ENCODE measurements around the gene LRP1B. TPM values are rescaled to one million over a fixed set of nuclear protein-coding genes. Genes with fewer than 3 reads are reported as not detected.

The LRP1B gene
- polyA plus RNA-seq, 1 of the 3 experiments (the other 2 are of a cell fraction) = 0.28 TPM

DNA sequence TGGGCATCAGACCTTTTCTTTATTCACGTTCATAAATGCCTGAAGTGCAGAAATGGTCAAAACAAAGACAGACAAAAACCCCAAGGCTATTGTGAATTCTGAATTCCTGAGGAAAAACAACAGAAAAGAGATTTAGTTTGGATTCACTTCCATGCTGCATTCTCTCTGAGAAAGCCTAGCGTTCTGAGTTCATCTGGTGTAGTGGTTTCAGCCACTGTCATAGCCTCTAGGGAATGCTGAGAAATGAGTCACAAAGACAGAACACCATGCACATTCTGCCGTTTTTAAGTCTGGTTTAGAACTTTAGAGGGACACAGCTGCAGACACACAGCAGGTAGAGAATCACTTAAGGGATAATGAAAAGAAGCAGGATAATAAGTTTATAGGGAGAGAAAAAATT, 93.8 kb downstream of the LRP1B start:
- H3K79me2 ChIP-seq (ENCODE audit: insufficient read depth) = no peaks in the 10 kb centered on the region
- peak overlapping the region; percentile 10 to 75; a peak in 2 of 4 replicates for H3K27ac ChIP-seq (ENCODE audit: low read depth in 2 of 2, low read length in 1 of 2)
- H3F3A ChIP-seq (replicated peaks; ENCODE audit: insufficient read depth) = no peaks in the 10 kb centered on the region
- no peaks in the 10 kb centered on the region for H3K36me3 ChIP-seq (replicated peaks in 1 of 2; ENCODE audit: control insufficient read depth in 1 of 2, insufficient read depth in 2 of 2, low read length in 1 of 2)
- no peaks in the 10 kb centered on the region for H3K9me2 ChIP-seq
- peak overlapping the region; percentile 16; the same call in 1 of the 2 replicates for H3K4me2 ChIP-seq
- TF ChIP-seq FOSL2 (IDR thresholded peaks at IDR 0.05; ENCODE audit: borderline replicate concordance, low read depth) = peak; percentile 36; the same call in 1 of the 2 replicates
- 0 out of 2 replicates have a peak, but pooled peaks have one; percentile 5 for TF ChIP-seq SMC3 (IDR thresholded peaks at IDR 0.05; ENCODE audit: low read depth, low read length)
- TF ChIP-seq EP300 (IDR thresholded peaks at IDR 0.05; ENCODE audit: borderline replicate concordance in 1 of 2, low read depth in 1 of 2, low read length in 1 of 2) = peak in 1 of 2 experiments; percentile 21; a peak in 1 of 4 replicates
- TF ChIP-seq YY1 (IDR thresholded peaks at IDR 0.05; ENCODE audit: low read depth) = no peak
- no peaks in the 10 kb centered on the region for H3K27me3 ChIP-seq (ENCODE audit: insufficient read depth)
- H3K9ac ChIP-seq = no peak overlapping the region; the same call in 1 of the 2 replicates
- 0 out of 2 replicates have a peak overlapping the region, but pooled peaks have one; percentile 27 for H2AFZ ChIP-seq (ENCODE audit: low read depth)
- no peak overlapping the region for H3K4me3 ChIP-seq (ENCODE audit: low read depth in 2 of 2, low read length in 1 of 2)
- DNase-seq = no peak
- peaks cover 10 to 15% of the 10 kb centered on the region in 2 experiments; a peak in 3 of 4 replicates for H3K4me1 ChIP-seq (ENCODE audit: control insufficient read depth in 1 of 2, insufficient read depth in 2 of 2, low read depth in 1 of 2, low read length in 1 of 2)
- WGBS (ENCODE audit: low lambda C conversion rate) = 14% methylated on average over 3 of the region's 3 CpGs
- POLR2A ChIA-PET = no interaction called here
- no peaks in the 10 kb centered on the region for H3K9me3 ChIP-seq
- H4K20me1 ChIP-seq (ENCODE audit: insufficient read depth) = no peaks in the 10 kb centered on the region
- CTCF ChIA-PET = interaction anchor here (1.2 to 2.6 kb wide), 4 partner anchors 13 to 567 kb away, joined by 3 to 7 read pairs (median 5); no protein-coding TSS in a partner anchor

GRCh38 chr2:142033393-142033792, 97.4 kb downstream of the LRP1B start:
- Histone ChIP-seq H4K20me1 (ENCODE audit: insufficient read depth) (no peaks in the 10 kb centered on the region), H3F3A (replicated peaks; ENCODE audit: insufficient read depth) (no peaks in the 10 kb centered on the region), H3K9me2 (no peaks in the 10 kb centered on the region), H3K4me3 (ENCODE audit: low read depth in 2 of 2, low read length in 1 of 2) (no peak overlapping the region), H3K9me3 (no peaks in the 10 kb centered on the region), H3K27me3 (ENCODE audit: insufficient read depth) (no peaks in the 10 kb centered on the region), H3K79me2 (ENCODE audit: insufficient read depth) (no peaks in the 10 kb centered on the region), H3K27ac (ENCODE audit: low read depth in 2 of 2, low read length in 1 of 2) (no peak overlapping the region), H3K9ac (no peak overlapping the region), H3K36me3 (replicated peaks in 1 of 2; ENCODE audit: control insufficient read depth in 1 of 2, insufficient read depth in 2 of 2, low read length in 1 of 2) (no peaks in the 10 kb centered on the region), H3K4me2 (no peak overlapping the region), H3K4me1 (ENCODE audit: control insufficient read depth in 1 of 2, insufficient read depth in 2 of 2, low read depth in 1 of 2, low read length in 1 of 2) (peaks cover 10 to 13% of the 10 kb centered on the region in 2 experiments; a peak in 3 of 4 replicates), H2AFZ (ENCODE audit: low read depth) (no peak overlapping the region)
- no peak for DNase-seq
- CTCF ChIA-PET = no interaction called here
- 45% methylated on average over 1 of the region's 1 CpG for WGBS (ENCODE audit: low lambda C conversion rate)
- POLR2A ChIA-PET = no interaction called here
- TF ChIP-seq ELF1 (IDR thresholded peaks at IDR 0.05) (no peak), SIN3A (IDR thresholded peaks at IDR 0.05; ENCODE audit: borderline replicate concordance, low read depth, low read length) (no peak), RAD21 (IDR thresholded peaks at IDR 0.05; ENCODE audit: low read length) (no peak), TCF12 (IDR thresholded peaks at IDR 0.05) (no peak), FOXJ3 (CRISPR knock-in tag; IDR thresholded peaks at IDR 0.05) (no peak), RFX5 (IDR thresholded peaks at IDR 0.05; ENCODE audit: low read length) (no peak), IRF3 (IDR thresholded peaks at IDR 0.05; ENCODE audit: low read depth, low read length) (no peak), TAF1 (IDR thresholded peaks at IDR 0.05; ENCODE audit: borderline replicate concordance, low read depth, low read length) (no peak), EZH2phosphoT487 (IDR thresholded peaks at IDR 0.05; ENCODE audit: borderline replicate concordance, low read depth) (no peak), CTCF (IDR thresholded peaks at IDR 0.05) (no peak)
- TF ChIP-seq, protein P1, sequence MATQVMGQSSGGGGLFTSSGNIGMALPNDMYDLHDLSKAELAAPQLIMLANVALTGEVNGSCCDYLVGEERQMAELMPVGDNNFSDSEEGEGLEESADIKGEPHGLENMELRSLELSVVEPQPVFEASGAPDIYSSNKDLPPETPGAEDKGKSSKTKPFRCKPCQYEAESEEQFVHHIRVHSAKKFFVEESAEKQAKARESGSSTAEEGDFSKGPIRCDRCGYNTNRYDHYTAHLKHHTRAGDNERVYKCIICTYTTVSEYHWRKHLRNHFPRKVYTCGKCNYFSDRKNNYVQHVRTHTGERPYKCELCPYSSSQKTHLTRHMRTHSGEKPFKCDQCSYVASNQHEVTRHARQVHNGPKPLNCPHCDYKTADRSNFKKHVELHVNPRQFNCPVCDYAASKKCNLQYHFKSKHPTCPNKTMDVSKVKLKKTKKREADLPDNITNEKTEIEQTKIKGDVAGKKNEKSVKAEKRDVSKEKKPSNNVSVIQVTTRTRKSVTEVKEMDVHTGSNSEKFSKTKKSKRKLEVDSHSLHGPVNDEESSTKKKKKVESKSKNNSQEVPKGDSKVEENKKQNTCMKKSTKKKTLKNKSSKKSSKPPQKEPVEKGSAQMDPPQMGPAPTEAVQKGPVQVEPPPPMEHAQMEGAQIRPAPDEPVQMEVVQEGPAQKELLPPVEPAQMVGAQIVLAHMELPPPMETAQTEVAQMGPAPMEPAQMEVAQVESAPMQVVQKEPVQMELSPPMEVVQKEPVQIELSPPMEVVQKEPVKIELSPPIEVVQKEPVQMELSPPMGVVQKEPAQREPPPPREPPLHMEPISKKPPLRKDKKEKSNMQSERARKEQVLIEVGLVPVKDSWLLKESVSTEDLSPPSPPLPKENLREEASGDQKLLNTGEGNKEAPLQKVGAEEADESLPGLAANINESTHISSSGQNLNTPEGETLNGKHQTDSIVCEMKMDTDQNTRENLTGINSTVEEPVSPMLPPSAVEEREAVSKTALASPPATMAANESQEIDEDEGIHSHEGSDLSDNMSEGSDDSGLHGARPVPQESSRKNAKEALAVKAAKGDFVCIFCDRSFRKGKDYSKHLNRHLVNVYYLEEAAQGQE (IDR thresholded peaks at IDR 0.05; ENCODE audit: low read depth, low read length) = no peak
- TF ChIP-seq, protein P2, sequence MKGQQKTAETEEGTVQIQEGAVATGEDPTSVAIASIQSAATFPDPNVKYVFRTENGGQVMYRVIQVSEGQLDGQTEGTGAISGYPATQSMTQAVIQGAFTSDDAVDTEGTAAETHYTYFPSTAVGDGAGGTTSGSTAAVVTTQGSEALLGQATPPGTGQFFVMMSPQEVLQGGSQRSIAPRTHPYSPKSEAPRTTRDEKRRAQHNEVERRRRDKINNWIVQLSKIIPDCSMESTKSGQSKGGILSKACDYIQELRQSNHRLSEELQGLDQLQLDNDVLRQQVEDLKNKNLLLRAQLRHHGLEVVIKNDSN (IDR thresholded peaks at IDR 0.05; ENCODE audit: borderline replicate concordance, low read depth) = no peak
- TF ChIP-seq, protein P3, sequence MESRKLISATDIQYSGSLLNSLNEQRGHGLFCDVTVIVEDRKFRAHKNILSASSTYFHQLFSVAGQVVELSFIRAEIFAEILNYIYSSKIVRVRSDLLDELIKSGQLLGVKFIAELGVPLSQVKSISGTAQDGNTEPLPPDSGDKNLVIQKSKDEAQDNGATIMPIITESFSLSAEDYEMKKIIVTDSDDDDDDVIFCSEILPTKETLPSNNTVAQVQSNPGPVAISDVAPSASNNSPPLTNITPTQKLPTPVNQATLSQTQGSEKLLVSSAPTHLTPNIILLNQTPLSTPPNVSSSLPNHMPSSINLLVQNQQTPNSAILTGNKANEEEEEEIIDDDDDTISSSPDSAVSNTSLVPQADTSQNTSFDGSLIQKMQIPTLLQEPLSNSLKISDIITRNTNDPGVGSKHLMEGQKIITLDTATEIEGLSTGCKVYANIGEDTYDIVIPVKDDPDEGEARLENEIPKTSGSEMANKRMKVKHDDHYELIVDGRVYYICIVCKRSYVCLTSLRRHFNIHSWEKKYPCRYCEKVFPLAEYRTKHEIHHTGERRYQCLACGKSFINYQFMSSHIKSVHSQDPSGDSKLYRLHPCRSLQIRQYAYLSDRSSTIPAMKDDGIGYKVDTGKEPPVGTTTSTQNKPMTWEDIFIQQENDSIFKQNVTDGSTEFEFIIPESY (IDR thresholded peaks at IDR 0.05; ENCODE audit: borderline replicate concordance, low read depth) = no peak
